ENCODE results near the gene DAAM1.

DAAM1 gene

GRCh38 chr14:59318908-59319307 lies 130.4 kb downstream of the DAAM1 start:
- no peak for DNase-seq

GRCh38 chr14:59320361-59320760 lies 131.9 kb downstream of the DAAM1 start:
- DNase-seq = no peak

GRCh38 chr14:59320763-59321625 lies 132.5 kb downstream of the DAAM1 start:
- no peak for DNase-seq

GRCh38 chr14:59321626-59321949 lies 133.1 kb downstream of the DAAM1 start:
- no peak for DNase-seq

- no peak for DNase-seq
Observed at GRCh38 chr14:59325906-59326305, 137.4 kb downstream of the DAAM1 start.

- no peak for DNase-seq
Observed at GRCh38 chr14:59328454-59328853, 140.0 kb downstream of the DAAM1 start.

GRCh38 chr14:59330455-59330854 lies 142.0 kb downstream of the DAAM1 start:
- no peak for DNase-seq

GRCh38 chr14:59331217-59331616 lies 142.8 kb downstream of the DAAM1 start:
- no peak for DNase-seq

GRCh38 chr14:59332727-59333126 lies 144.3 kb downstream of the DAAM1 start:
- no peak for DNase-seq

- no peak for DNase-seq
Observed at GRCh38 chr14:59333235-59333634, 144.8 kb downstream of the DAAM1 start.

GRCh38 chr14:59333668-59334067 lies 145.2 kb downstream of the DAAM1 start:
- no peak for DNase-seq

- no peak for DNase-seq
Observed at GRCh38 chr14:59334253-59334652, 145.8 kb downstream of the DAAM1 start.

- no peak for DNase-seq
Observed at GRCh38 chr14:59336098-59336497, 147.6 kb downstream of the DAAM1 start.

GRCh38 chr14:59336706-59337105 lies 148.2 kb downstream of the DAAM1 start:
- DNase-seq = no peak

- no peak for DNase-seq
Observed at GRCh38 chr14:59337141-59337611, 148.7 kb downstream of the DAAM1 start.

- DNase-seq = no peak
Observed at GRCh38 chr14:59338761-59339160, 150.3 kb downstream of the DAAM1 start.

GRCh38 chr14:59339524-59340330 lies 151.3 kb downstream of the DAAM1 start:
- DNase-seq = no peak

- no peak for DNase-seq
Observed at GRCh38 chr14:59341858-59342477, 153.5 kb downstream of the DAAM1 start.

- no peak for DNase-seq
Observed at GRCh38 chr14:59342516-59343484, 154.3 kb downstream of the DAAM1 start.

- no peak for DNase-seq
Observed at GRCh38 chr14:59343585-59343984, 155.1 kb downstream of the DAAM1 start.

GRCh38 chr14:59344016-59344415 lies 155.5 kb downstream of the DAAM1 start:
- DNase-seq = no peak

GRCh38 chr14:59344691-59345455 lies 156.4 kb downstream of the DAAM1 start:
- DNase-seq = no peak

All from stimulated activated CD4-positive, alpha-beta T cell treated with anti-CD3 and anti-CD28 coated beads, Interleukin-12 subunit alpha, Interleukin-12 subunit beta, amount 100 ng/mL, for 4 hours (primary cell).